Measurements from ENCODE around the gene KHDC1L. TPM values are rescaled to one million over a fixed set of nuclear protein-coding genes. Genes with fewer than 3 reads are reported as not detected.

Gene KHDC1L
- total and polyA plus RNA-seq, 2 of the 4 experiments (the other 2 are of a cell fraction), result 0.18 to 0.68 TPM

DNA sequence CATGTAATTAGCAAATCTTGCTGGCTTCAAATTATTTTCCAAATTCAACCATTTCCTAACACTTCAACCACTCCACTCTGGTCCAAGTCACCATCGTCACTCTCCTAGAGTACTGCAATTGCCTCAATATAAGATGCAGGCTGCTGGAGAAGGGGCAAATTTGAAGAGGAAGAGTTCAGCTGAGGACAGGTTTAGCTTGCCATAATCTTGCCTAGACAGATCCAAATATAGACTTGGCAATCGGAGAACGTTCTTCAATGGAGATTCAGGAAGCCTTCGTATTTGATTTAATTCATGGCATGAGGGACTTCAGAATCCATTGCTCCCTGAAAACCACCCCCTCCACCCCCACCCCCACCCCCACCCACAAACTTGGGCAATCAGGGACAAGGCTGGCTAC, 15.4 kb upstream of the KHDC1L start:
- Histone ChIP-seq H3K79me1 (ENCODE audit: low read depth in 1 of 2, low read length in 2 of 2) (no peaks in the 10 kb centered on the region), H2AFZ (replicated peaks; ENCODE audit: low read length, poor library complexity) (no peak overlapping the region), H3K18ac (ENCODE audit: low read depth, low read length) (no peak overlapping the region), H3K23ac (ENCODE audit: low read depth, low read length) (no peak overlapping the region), H2AK9ac (replicated peaks; ENCODE audit: low read depth, low read length, poor library complexity) (no peak overlapping the region), H3K9me3 (ENCODE audit: control insufficient read depth, insufficient read depth, low read length) (no peaks in the 10 kb centered on the region), H3K14ac (replicated peaks; ENCODE audit: low read depth, low read length) (no peak overlapping the region), H3K27ac (ENCODE audit: insufficient read depth, low read length) (no peak overlapping the region), H3K4me1 (ENCODE audit: control insufficient read depth, insufficient read depth, low read length) (peaks cover 2% of the 10 kb centered on the region; the same call in 1 of the 2 replicates), H2AK5ac (ENCODE audit: low read depth, low read length) (no peak overlapping the region), H4K20me1 (ENCODE audit: insufficient read depth, low read length) (no peaks in the 10 kb centered on the region), H2BK120ac (ENCODE audit: low read depth, low read length) (no peak overlapping the region), H4K91ac (ENCODE audit: insufficient read depth, low read depth, low read length) (no peak overlapping the region), H3K56ac (ENCODE audit: extremely low read depth, insufficient read depth, low read length) (no peak overlapping the region), H3K27me3 (ENCODE audit: control insufficient read depth, insufficient read depth, low read length) (no peaks in the 10 kb centered on the region), H3K4ac (ENCODE audit: low read depth, low read length) (no peak overlapping the region), H3K36me3 (ENCODE audit: control insufficient read depth, insufficient read depth, low read length) (no peaks in the 10 kb centered on the region), H3K4me3 (ENCODE audit: insufficient read depth, low read depth, low read length) (no peak overlapping the region), H3K9me1 (ENCODE audit: insufficient read depth, low read length) (no peaks in the 10 kb centered on the region), H3K4me2 (ENCODE audit: low read depth, low read length) (no peak overlapping the region), H3K9ac (ENCODE audit: low read depth, low read length) (no peak overlapping the region), H2BK15ac (ENCODE audit: low read depth, low read length) (no peak overlapping the region), H4K5ac (ENCODE audit: low read depth, low read length) (no peak overlapping the region), H4K8ac (ENCODE audit: low read depth in 2 of 2, low read length in 2 of 2) (no peak overlapping the region), H2BK5ac (ENCODE audit: low read depth, low read length, poor library complexity, severe bottlenecking) (no peak overlapping the region), H2BK20ac (ENCODE audit: low read depth, low read length) (no peak overlapping the region)
- TF ChIP-seq, protein P1, sequence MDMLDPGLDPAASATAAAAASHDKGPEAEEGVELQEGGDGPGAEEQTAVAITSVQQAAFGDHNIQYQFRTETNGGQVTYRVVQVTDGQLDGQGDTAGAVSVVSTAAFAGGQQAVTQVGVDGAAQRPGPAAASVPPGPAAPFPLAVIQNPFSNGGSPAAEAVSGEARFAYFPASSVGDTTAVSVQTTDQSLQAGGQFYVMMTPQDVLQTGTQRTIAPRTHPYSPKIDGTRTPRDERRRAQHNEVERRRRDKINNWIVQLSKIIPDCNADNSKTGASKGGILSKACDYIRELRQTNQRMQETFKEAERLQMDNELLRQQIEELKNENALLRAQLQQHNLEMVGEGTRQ (IDR thresholded peaks at IDR 0.05; ENCODE audit: low read depth, low read length), result no peak
- TF ChIP-seq, protein P2, sequence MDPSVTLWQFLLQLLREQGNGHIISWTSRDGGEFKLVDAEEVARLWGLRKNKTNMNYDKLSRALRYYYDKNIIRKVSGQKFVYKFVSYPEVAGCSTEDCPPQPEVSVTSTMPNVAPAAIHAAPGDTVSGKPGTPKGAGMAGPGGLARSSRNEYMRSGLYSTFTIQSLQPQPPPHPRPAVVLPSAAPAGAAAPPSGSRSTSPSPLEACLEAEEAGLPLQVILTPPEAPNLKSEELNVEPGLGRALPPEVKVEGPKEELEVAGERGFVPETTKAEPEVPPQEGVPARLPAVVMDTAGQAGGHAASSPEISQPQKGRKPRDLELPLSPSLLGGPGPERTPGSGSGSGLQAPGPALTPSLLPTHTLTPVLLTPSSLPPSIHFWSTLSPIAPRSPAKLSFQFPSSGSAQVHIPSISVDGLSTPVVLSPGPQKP (IDR thresholded peaks at IDR 0.05; ENCODE audit: borderline replicate concordance, low read depth, low read length), result no peak
- TF ChIP-seq CHD1 (IDR thresholded peaks at IDR 0.05; ENCODE audit: low read depth, low read length) (no peak), BHLHE40 (IDR thresholded peaks at IDR 0.05; ENCODE audit: low read depth, low read length) (no peak), POLR2A (IDR thresholded peaks at IDR 0.05; ENCODE audit: low read depth, low read length) (no peak), RFX5 (IDR thresholded peaks at IDR 0.05; ENCODE audit: low read depth, low read length) (no peak), SMC3 (IDR thresholded peaks at IDR 0.05; ENCODE audit: low read depth, low read length) (no peak), RCOR1 (IDR thresholded peaks at IDR 0.05; ENCODE audit: insufficient replicate concordance, low read length) (no peak)
- TF ChIP-seq, protein P3, sequence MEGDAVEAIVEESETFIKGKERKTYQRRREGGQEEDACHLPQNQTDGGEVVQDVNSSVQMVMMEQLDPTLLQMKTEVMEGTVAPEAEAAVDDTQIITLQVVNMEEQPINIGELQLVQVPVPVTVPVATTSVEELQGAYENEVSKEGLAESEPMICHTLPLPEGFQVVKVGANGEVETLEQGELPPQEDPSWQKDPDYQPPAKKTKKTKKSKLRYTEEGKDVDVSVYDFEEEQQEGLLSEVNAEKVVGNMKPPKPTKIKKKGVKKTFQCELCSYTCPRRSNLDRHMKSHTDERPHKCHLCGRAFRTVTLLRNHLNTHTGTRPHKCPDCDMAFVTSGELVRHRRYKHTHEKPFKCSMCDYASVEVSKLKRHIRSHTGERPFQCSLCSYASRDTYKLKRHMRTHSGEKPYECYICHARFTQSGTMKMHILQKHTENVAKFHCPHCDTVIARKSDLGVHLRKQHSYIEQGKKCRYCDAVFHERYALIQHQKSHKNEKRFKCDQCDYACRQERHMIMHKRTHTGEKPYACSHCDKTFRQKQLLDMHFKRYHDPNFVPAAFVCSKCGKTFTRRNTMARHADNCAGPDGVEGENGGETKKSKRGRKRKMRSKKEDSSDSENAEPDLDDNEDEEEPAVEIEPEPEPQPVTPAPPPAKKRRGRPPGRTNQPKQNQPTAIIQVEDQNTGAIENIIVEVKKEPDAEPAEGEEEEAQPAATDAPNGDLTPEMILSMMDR (conservative IDR thresholded peaks at IDR 0.05; ENCODE audit: low read depth, low read length), result no peak
- intact Hi-C loops (cut with micrococcal nuclease), result no loop called here
- in situ Hi-C loops (cut with MboI; ENCODE audit: low sequenced_read_pairs), result no loop called here
- DNase-seq, result no peak
- no CpG with 5 or more reads among the region's 4 CpGs for WGBS, 2 experiments (ENCODE audit: extremely low coverage in 2 of 2, insufficient read length in 1 of 2)
- POLR2A ChIA-PET (ENCODE audit: unreplicated experiment), result no interaction called here
- CTCF ChIA-PET, result no interaction called here
- dilution Hi-C loops (cut with HindIII; ENCODE audit: low sequenced_read_pairs, unreplicated experiment), result no loop called here
- no TSS peak for BruUV-seq (replicated peaks)
- no peak for ATAC-seq (ENCODE audit: low read depth)

Data from IMR-90 (cell line).